DOHH2 (cell line): Measurements from ENCODE around the gene RFWD3.

Experiments used
- EZH2phosphoT487 ChIP-seq: fragments of 200-600 bp; sonication (generic); IDR thresholded peaks from 2 replicates; pipeline ENCODE4 v1.6.1; 2017; ENCODE audit warnings: borderline replicate concordance, mild to moderate bottlenecking, antibody characterized with exemption, low read length, moderate library complexity, mixed read lengths
- TF ChIP-seq, protein P1 (sequence below): fragments of 200-600 bp; sonication (generic); IDR thresholded peaks from one replicate; pipeline ENCODE4 v1.5.1; 2014; ENCODE audit warnings: antibody characterized with exemption, mild to moderate bottlenecking, low read depth, low read length; ENCODE audit not compliant: poor library complexity, severe bottlenecking

- no peak for TF ChIP-seq EZH2phosphoT487
- TF ChIP-seq, protein P1, sequence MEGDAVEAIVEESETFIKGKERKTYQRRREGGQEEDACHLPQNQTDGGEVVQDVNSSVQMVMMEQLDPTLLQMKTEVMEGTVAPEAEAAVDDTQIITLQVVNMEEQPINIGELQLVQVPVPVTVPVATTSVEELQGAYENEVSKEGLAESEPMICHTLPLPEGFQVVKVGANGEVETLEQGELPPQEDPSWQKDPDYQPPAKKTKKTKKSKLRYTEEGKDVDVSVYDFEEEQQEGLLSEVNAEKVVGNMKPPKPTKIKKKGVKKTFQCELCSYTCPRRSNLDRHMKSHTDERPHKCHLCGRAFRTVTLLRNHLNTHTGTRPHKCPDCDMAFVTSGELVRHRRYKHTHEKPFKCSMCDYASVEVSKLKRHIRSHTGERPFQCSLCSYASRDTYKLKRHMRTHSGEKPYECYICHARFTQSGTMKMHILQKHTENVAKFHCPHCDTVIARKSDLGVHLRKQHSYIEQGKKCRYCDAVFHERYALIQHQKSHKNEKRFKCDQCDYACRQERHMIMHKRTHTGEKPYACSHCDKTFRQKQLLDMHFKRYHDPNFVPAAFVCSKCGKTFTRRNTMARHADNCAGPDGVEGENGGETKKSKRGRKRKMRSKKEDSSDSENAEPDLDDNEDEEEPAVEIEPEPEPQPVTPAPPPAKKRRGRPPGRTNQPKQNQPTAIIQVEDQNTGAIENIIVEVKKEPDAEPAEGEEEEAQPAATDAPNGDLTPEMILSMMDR = no peak
Measured at GRCh38 chr16:74667255-74667700, 601 bp upstream of the RFWD3 start.
